ENCODE results near the gene ARL8B. TPM values are rescaled to one million over a fixed set of nuclear protein-coding genes. Genes with fewer than 3 reads are reported as not detected.
"Not testable (repeated sequence)": the region's sequence is repeated elsewhere in the genome, so short reads cannot be mapped to it uniquely, and the experiment has no call there.

Gene ARL8B
- total RNA-seq, 4 donors from 2014 or later, result 60.3 to 74.4 (median 66.0) TPM

- H3K4me1 ChIP-seq, result no peaks in the 10 kb centered on the region
- no peak for TF ChIP-seq EP300 (IDR thresholded peaks at IDR 0.05)
- no peak overlapping the region for H3K4me3 ChIP-seq
- H3K27me3 ChIP-seq, result no peaks in the 10 kb centered on the region
- no peak overlapping the region for H3K27ac ChIP-seq
- DNase-seq (ENCODE audit: low spot score in 2 of 2), result no peak
- WGBS, result 65% methylated on average over 3 of the region's 3 CpGs
- no peaks in the 10 kb centered on the region for H3K9me3 ChIP-seq
- no peaks in the 10 kb centered on the region for H3K36me3 ChIP-seq
Measured at GRCh38 chr3:5110337-5110736, 11.8 kb upstream of the ARL8B start.

DNA sequence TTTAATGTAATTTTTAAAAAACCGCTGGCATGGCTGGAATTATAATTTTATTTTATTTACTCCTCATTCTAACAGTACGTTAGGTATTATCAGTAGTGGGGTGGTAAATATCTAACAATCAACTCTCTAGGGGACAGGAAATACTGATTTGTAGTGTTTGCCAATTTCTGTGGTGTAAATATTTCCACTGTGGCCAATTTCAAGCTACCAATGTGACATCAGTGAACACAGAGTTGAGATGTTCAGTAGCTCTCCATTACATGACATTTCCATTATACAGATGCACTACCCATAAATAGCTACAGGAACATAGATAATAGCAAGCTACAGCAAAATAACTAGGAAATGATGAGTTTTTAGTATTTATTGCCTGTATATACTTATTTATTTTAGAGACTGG, 10.0 kb upstream of the ARL8B start:
- no peak for DNase-seq (ENCODE audit: low spot score in 2 of 2)
- no peaks in the 10 kb centered on the region for H3K9me3 ChIP-seq
- H3K27me3 ChIP-seq, result no peaks in the 10 kb centered on the region
- H3K27ac ChIP-seq, result no peak overlapping the region
- WGBS, result 93% methylated on average over 2 of the region's 2 CpGs
- H3K4me1 ChIP-seq, result no peaks in the 10 kb centered on the region
- TF ChIP-seq POLR2AphosphoS5 (IDR thresholded peaks at IDR 0.05), result no peak
- TF ChIP-seq, protein P1, sequence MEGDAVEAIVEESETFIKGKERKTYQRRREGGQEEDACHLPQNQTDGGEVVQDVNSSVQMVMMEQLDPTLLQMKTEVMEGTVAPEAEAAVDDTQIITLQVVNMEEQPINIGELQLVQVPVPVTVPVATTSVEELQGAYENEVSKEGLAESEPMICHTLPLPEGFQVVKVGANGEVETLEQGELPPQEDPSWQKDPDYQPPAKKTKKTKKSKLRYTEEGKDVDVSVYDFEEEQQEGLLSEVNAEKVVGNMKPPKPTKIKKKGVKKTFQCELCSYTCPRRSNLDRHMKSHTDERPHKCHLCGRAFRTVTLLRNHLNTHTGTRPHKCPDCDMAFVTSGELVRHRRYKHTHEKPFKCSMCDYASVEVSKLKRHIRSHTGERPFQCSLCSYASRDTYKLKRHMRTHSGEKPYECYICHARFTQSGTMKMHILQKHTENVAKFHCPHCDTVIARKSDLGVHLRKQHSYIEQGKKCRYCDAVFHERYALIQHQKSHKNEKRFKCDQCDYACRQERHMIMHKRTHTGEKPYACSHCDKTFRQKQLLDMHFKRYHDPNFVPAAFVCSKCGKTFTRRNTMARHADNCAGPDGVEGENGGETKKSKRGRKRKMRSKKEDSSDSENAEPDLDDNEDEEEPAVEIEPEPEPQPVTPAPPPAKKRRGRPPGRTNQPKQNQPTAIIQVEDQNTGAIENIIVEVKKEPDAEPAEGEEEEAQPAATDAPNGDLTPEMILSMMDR (IDR thresholded peaks at IDR 0.05), result no peak
- no peak for TF ChIP-seq POLR2A (IDR thresholded peaks at IDR 0.05)
- no peak for TF ChIP-seq EP300 (IDR thresholded peaks at IDR 0.05)
- H3K36me3 ChIP-seq, result no peaks in the 10 kb centered on the region
- no peak overlapping the region for H3K4me3 ChIP-seq

- not testable (repeated sequence) for H3K9me3 ChIP-seq, H3K4me1 ChIP-seq, H3K27ac ChIP-seq, H3K36me3 ChIP-seq, H3K4me3 ChIP-seq, H3K27me3 ChIP-seq
- WGBS, result 93% methylated on average over 10 of the region's 30 CpGs
- DNase-seq (ENCODE audit: low spot score in 2 of 2), result peak in 1 of 2 donors; percentile 52
Measured at GRCh38 chr3:5113726-5114125, 8.4 kb upstream of the ARL8B start.

DNA sequence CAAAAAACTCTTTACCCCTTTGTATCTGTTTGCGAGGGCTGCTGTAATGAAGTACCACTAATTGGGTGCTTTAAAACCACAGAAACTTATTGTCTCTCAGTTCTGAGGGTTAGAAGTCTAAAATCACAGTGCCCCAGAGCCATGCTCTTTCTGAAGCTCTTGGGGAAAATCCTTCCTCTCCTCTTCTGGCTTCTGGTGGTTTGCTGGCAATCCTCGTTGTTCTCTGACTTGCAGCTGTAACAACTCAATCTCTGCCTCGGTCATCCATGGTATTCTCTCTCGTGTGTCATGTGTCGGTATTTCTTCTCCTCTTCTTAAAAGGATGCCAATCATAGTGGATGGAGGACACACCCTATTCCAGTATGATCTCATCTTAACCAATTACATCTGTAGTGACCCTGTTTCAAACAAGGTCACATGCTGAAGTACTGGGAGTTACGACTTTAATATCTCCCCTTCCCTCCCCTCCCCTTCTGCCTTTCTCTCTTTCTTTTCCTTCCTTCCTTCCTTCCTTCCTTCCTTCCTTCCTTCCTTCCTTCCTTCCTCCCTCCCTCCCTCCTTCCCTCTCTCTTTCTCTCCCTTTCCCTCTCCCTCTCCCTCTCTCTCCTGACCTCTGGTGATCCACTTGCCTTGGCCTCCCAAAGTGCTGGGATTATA, 6.5 kb upstream of the ARL8B start:
- Histone ChIP-seq H3K4me3 (no peak overlapping the region), H3K36me3 (no peaks in the 10 kb centered on the region), H3K9me3 (no peaks in the 10 kb centered on the region), H3K4me1 (no peaks in the 10 kb centered on the region), H3K27me3 (no peaks in the 10 kb centered on the region), H3K27ac (peak overlapping the region; percentile 51)
- TF ChIP-seq, protein P1 (IDR thresholded peaks at IDR 0.05), result no peak
- no peak for TF ChIP-seq POLR2AphosphoS5 (IDR thresholded peaks at IDR 0.05)
- TF ChIP-seq EP300 (IDR thresholded peaks at IDR 0.05), result no peak
- TF ChIP-seq POLR2A (IDR thresholded peaks at IDR 0.05), result no peak
- DNase-seq (ENCODE audit: low spot score in 2 of 2), result no peak
- 64% methylated on average over 6 of the region's 6 CpGs for WGBS

- Histone ChIP-seq H3K4me1 (peaks cover under 1% of the 10 kb centered on the region), H3K4me3 (no peak overlapping the region), H3K9me3 (no peaks in the 10 kb centered on the region), H3K27ac (peak overlapping the region; percentile 51), H3K36me3 (no peaks in the 10 kb centered on the region), H3K27me3 (no peaks in the 10 kb centered on the region)
- no peak for DNase-seq (ENCODE audit: low spot score in 2 of 2)
- no peak for TF ChIP-seq POLR2AphosphoS5 (IDR thresholded peaks at IDR 0.05)
- TF ChIP-seq, protein P1 (IDR thresholded peaks at IDR 0.05), result no peak
- no peak for TF ChIP-seq EP300 (IDR thresholded peaks at IDR 0.05)
- TF ChIP-seq POLR2A (IDR thresholded peaks at IDR 0.05), result no peak
- WGBS, result 42% methylated on average over 3 of the region's 3 CpGs
Measured at GRCh38 chr3:5116538-5116937, 5.6 kb upstream of the ARL8B start.

DNA sequence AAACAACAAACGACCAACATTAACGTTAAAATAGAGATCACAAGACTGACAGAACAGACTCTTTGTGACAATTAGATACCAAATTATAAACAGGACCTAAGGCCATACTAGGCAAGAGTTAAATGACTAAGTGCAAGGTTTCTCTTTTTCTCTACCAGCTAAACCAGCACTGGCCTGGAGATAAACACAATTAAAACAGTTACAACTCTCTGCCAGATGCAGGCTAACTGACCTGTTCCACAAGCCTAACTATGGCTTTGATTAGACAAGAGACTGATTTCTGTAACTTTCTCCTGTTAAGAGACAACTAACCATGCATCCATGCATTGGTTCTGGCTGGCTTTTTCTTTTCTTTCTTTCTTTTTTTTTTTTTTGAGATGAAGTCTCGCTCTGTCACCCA, 1.6 kb upstream of the ARL8B start:
- Histone ChIP-seq H3K27ac (no peak overlapping the region), H3K36me3 (no peaks in the 10 kb centered on the region), H3K4me3 (no peak overlapping the region), H3K4me1 (peaks cover 27% of the 10 kb centered on the region), H3K9me3 (no peaks in the 10 kb centered on the region), H3K27me3 (no peaks in the 10 kb centered on the region)
- TF ChIP-seq EP300 (IDR thresholded peaks at IDR 0.05), result no peak
- TF ChIP-seq, protein P1 (IDR thresholded peaks at IDR 0.05), result no peak
- TF ChIP-seq POLR2A (IDR thresholded peaks at IDR 0.05), result no peak
- TF ChIP-seq POLR2AphosphoS5 (IDR thresholded peaks at IDR 0.05), result no peak
- 70% methylated on average over 3 of the region's 3 CpGs for WGBS
- no peak for DNase-seq (ENCODE audit: low spot score in 2 of 2)
